PC-9 (cell line): ENCODE results near the gene PLEKHB2.

Source experiments
- CTCF ChIP-seq: fragments of 200-600 bp; sonication (generic); conservative IDR thresholded peaks from 2 replicates; pipeline ENCODE4 v1.6.1; 2017; ENCODE audit warnings: mixed run types, antibody characterized with exemption, mild to moderate bottlenecking, moderate library complexity
- EZH2 ChIP-seq: fragments of 200-600 bp; sonication (generic); IDR thresholded peaks from 2 replicates; pipeline ENCODE4 v1.8.0; 2017; ENCODE audit warnings: antibody characterized with exemption, low read depth

- TF ChIP-seq CTCF = no peak
- no peak for TF ChIP-seq EZH2
These were observed 21.9 kb downstream of the PLEKHB2 start for GRCh38 chr2:131127076-131127475.
